ENCODE measurements around the gene OR1J2. TPM values are rescaled to one million over a fixed set of nuclear protein-coding genes. Genes with fewer than 3 reads are reported as not detected.

OR1J2 gene
- total and polyA plus RNA-seq, 12 donors = 0.30 TPM; not detected in 11

- Histone ChIP-seq H3K27me3 (peaks cover 0 to 9% (median 0%) of the 10 kb centered on the region in 7 donors), H3K27ac (no peak overlapping the region), H3K4me3 (no peak overlapping the region), H3K36me3 (no peaks in the 10 kb centered on the region), H3K9me3 (peaks cover 0 to 3% (median 0%) of the 10 kb centered on the region in 11 donors), H3K4me1 (no peaks in the 10 kb centered on the region)
- intact Hi-C loops (cut with DNase I) = no loop called here
- TF ChIP-seq CTCF (IDR thresholded peaks at IDR 0.05) = no peak
- no peak for ATAC-seq
- DNase-seq = no peak
- 42 to 50% methylated on average over 2 of the region's 2 CpGs for WGBS, 2 donors
These were observed 3.6 kb upstream of the OR1J2 start for GRCh38 chr9:122506964-122507363.

- Histone ChIP-seq H3K9me3 (no peaks in the 10 kb centered on the region), H3K27me3 (peaks cover 0 to 40% (median 8%) of the 10 kb centered on the region in 7 donors), H3K27ac (no peak overlapping the region), H3K4me1 (no peaks in the 10 kb centered on the region), H3K4me3 (no peak overlapping the region), H3K36me3 (no peaks in the 10 kb centered on the region)
- intact Hi-C loops (cut with DNase I) = no loop called here
- no peak for DNase-seq
- TF ChIP-seq CTCF (IDR thresholded peaks at IDR 0.05) = no peak
- no peak for ATAC-seq
- 53 to 63% methylated on average over 2 of the region's 2 CpGs for WGBS, 2 donors
These were observed 7.6 kb downstream of the OR1J2 start for GRCh38 chr9:122518226-122518625.

DNA sequence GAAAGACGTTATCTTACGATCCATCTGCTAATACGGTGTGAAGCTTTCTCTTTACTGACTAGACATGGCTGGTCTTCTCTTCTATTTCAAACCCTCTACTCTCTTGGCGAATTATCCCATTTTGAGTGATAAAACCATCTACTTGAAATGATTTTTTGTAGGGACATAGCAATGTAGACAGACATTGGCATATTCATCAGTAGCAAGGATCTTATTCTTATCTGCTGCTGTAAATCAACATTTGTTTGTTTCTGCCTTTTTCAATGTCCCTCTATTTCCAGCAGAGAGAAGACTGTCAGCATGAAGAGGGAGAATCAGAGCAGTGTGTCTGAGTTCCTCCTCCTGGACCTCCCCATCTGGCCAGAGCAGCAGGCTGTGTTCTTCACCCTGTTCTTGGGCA is 8.2 kb downstream of the OR1J2 start, which contains the start of gene OR1J4:
Gene OR1J4 (plus strand): TSS at position 301 of the 400 bp plus-strand sequence. CDS start 0 bp downstream, at position 301.
- WGBS, 2 donors = 77% methylated on average over 4 of the region's 4 CpGs
- H3K4me3 ChIP-seq = no peak within 1 kb of the TSS
- no peak for TF ChIP-seq CTCF (IDR thresholded peaks at IDR 0.05)
- no peaks in the 10 kb centered on the region for H3K9me3 ChIP-seq
- no peak for DNase-seq
- no peaks in the 10 kb centered on the region for H3K36me3 ChIP-seq
- H3K27ac ChIP-seq = no peak within 1 kb of the TSS
- intact Hi-C loops (cut with DNase I) = no loop called here
- H3K27me3 ChIP-seq = peaks cover 0 to 45% (median 9%) of the 10 kb centered on the region in 7 donors
- no peaks in the 10 kb centered on the region for H3K4me1 ChIP-seq
- ATAC-seq = no peak

- Histone ChIP-seq H3K27me3 (peaks cover 0 to 45% (median 9%) of the 10 kb centered on the region in 7 donors), H3K4me1 (no peaks in the 10 kb centered on the region), H3K4me3 (no peak overlapping the region), H3K36me3 (no peaks in the 10 kb centered on the region), H3K27ac (no peak overlapping the region), H3K9me3 (no peaks in the 10 kb centered on the region)
- no peak for TF ChIP-seq CTCF (IDR thresholded peaks at IDR 0.05)
- WGBS, 2 donors = 88% methylated on average over 3 of the region's 3 CpGs
- intact Hi-C loops (cut with DNase I) = no loop called here
- DNase-seq = no peak
- no peak for ATAC-seq
These were observed 8.8 kb downstream of the OR1J2 start for GRCh38 chr9:122519376-122519775.
